K562 (cell line): Measurements from ENCODE around the gene HSPA5. TPM values are rescaled to one million over a fixed set of nuclear protein-coding genes. Genes with fewer than 3 reads are reported as not detected.
A peak's percentile ranks its signal among the peaks of the same experiment; 100 is the strongest.

Source experiments
- CBX1 ChIP-seq: sonication (generic); IDR thresholded peaks from 2 replicates; pipeline ENCODE4 v1.6.1; 2016; ENCODE audit warnings: antibody characterized with exemption, low read depth, mild to moderate bottlenecking
- CBX8 ChIP-seq: fragments of 200-600 bp; sonication (generic); IDR thresholded peaks from 2 replicates; pipeline ENCODE4 v1.6.1; 2012; ENCODE audit warnings: borderline replicate concordance, mixed run types, low read depth, mild to moderate bottlenecking, moderate library complexity, mixed read lengths, low read length, control low read depth, inconsistent platforms; ENCODE audit not compliant: poor library complexity, severe bottlenecking; ENCODE audit errors: extremely low read depth
- CREB3 ChIP-seq: fragments of 450-650 bp; conservative IDR thresholded peaks from 2 replicates; pipeline ENCODE4 v1.6.1; 2016; ENCODE audit warnings: missing genetic modification characterization, low read depth, mild to moderate bottlenecking, missing compliant biosample characterization, moderate library complexity
- DACH1 ChIP-seq: fragments of 450-650 bp; IDR thresholded peaks from 2 replicates; pipeline ENCODE4 v1.6.1; 2018; ENCODE audit not compliant: partially characterized antibody
- ESRRB ChIP-seq: fragments of 250-450 bp; sonication (Bioruptor Pico); IDR thresholded peaks from 2 replicates; pipeline ENCODE4 v1.5.0; 2020; ENCODE audit warnings: mild to moderate bottlenecking, moderate library complexity, borderline replicate concordance
- FOXM1 ChIP-seq, 2 experiments: fragments of 450-650 bp in 1 of 2; sonication (generic) in 1 of 2; formaldehyde crosslinking in 1 of 2; IDR thresholded peaks; 2 replicates each; pipeline versions ENCODE4 v1.6.1 to v1.9.0; 2017 to 2022; ENCODE audit warnings: low read depth in 2 of 2, mild to moderate bottlenecking in 2 of 2, missing genetic modification reagents in 1 of 2, moderate library complexity in 1 of 2
- GTF2B ChIP-seq: IDR thresholded peaks from 2 replicates; pipeline ENCODE4 v1.6.1; 2011; ENCODE audit not compliant: insufficient read length; ENCODE audit errors: extremely low read depth
- MAFK ChIP-seq: IDR thresholded peaks from 2 replicates; pipeline ENCODE4 v1.6.1; 2011; ENCODE audit warnings: low read length, improper control_type of control experiment
- MTA1 ChIP-seq: fragments of 450-650 bp; IDR thresholded peaks from 2 replicates; pipeline ENCODE4 v1.6.1; 2017; ENCODE audit warnings: borderline replicate concordance
- MYNN ChIP-seq, 2 experiments: sonication (generic); formaldehyde crosslinking in 1 of 2; IDR thresholded peaks; 2 replicates each; pipeline versions ENCODE4 v1.5.0 to v1.6.1; 2016 to 2020; ENCODE audit warnings: antibody characterized with exemption in 1 of 2, missing genetic modification reagents in 1 of 2
- NFRKB ChIP-seq: fragments of 450-650 bp; IDR thresholded peaks from 2 replicates; pipeline ENCODE4 v1.6.1; 2016; ENCODE audit warnings: low read depth
- SETDB1 ChIP-seq: IDR thresholded peaks from one replicate; pipeline ENCODE4 v1.6.1; 2012; ENCODE audit warnings: low read length, control low read depth, inconsistent platforms
- SRF ChIP-seq, 2 experiments: fragments of 250-450, 450-650 bp in 1 of 2; sonication (Bioruptor Pico) in 1 of 2; sonication (generic) in 1 of 2; formaldehyde crosslinking; IDR thresholded peaks; 2 replicates each; pipeline versions ENCODE4 v1.5.0 to v1.5.1; 2020 to 2022; ENCODE audit warnings: mild to moderate bottlenecking in 1 of 2, missing genetic modification reagents in 1 of 2
- THAP7 ChIP-seq: fragments of 250-450 bp; sonication (Bioruptor Pico); IDR thresholded peaks from 2 replicates; pipeline ENCODE4 v1.5.0; 2021
- U2AF2 ChIP-seq: fragments of 200-400 bp; formaldehyde crosslinking; optimal IDR thresholded peaks from 2 replicates; pipeline ENCODE3; 2017; ENCODE audit warnings: low read depth, mild to moderate bottlenecking, low read length
- YY1 ChIP-seq, 3 experiments: IDR thresholded peaks; 2 replicates each; pipeline ENCODE4 v1.6.1; 2011; ENCODE audit warnings: low read length in 2 of 3, mild to moderate bottlenecking in 2 of 3, moderate library complexity in 2 of 3, borderline replicate concordance in 1 of 3, control low read depth in 1 of 3, low read depth in 1 of 3; ENCODE audit not compliant: insufficient read depth in 3 of 3, insufficient replicate concordance in 2 of 3, control insufficient read depth in 1 of 3, insufficient read length in 1 of 3; ENCODE audit errors: extremely low read depth in 1 of 3
- polyA plus RNA-seq, 8 experiments: library from polyadenylated mRNA; depleted of rRNA in 4 of 8; stranded (reverse) in 5 of 8; unstranded in 3 of 8; fragments of >200 nt; fragmentation: Nextera tagmentation in 2 of 8; fragmentation: Illumina TruSeq in 1 of 8; extraction: Ambion mirVana in 2 of 8; extraction: Trizol in 1 of 8; gene quantifications; 2 replicates each; pipeline versions ENCODE4 v1.2.1 to v1.2.3, GENCODE V29; 2011 to 2014; ENCODE audit warnings: inconsistent platforms in 1 of 8, missing spikeins in 1 of 8
- total RNA-seq, 7 experiments: library from RNA; depleted of rRNA in 6 of 7; stranded (reverse); fragments of >200 nt in 6 of 7; fragmentation: Illumina TruSeq in 2 of 7; extraction: Trizol in 2 of 7; gene quantifications; 2 replicates each; pipeline versions ENCODE4 v1.2.1 to v1.2.3, GENCODE V29; 2011 to 2021; ENCODE audit warnings: low replicate concordance in 1 of 7
- TF ChIP-seq, protein P1 (sequence below): fragments of 450-650 bp; IDR thresholded peaks from 2 replicates; pipeline ENCODE4 v1.7.1; 2018; ENCODE audit warnings: mild to moderate bottlenecking, low read depth; ENCODE audit not compliant: partially characterized antibody
- TF ChIP-seq, protein P2 (sequence below): fragments of 450-650 bp; IDR thresholded peaks from 2 replicates; pipeline ENCODE4 v1.6.1; 2016; ENCODE audit warnings: antibody characterized with exemption

HSPA5 gene
- total and polyA plus RNA-seq, 9 of the 15 experiments (the other 6 are each of a cell fraction or from before 2014, with no cell fraction given) = 48.0 to 265 (median 113) TPM

DNA sequence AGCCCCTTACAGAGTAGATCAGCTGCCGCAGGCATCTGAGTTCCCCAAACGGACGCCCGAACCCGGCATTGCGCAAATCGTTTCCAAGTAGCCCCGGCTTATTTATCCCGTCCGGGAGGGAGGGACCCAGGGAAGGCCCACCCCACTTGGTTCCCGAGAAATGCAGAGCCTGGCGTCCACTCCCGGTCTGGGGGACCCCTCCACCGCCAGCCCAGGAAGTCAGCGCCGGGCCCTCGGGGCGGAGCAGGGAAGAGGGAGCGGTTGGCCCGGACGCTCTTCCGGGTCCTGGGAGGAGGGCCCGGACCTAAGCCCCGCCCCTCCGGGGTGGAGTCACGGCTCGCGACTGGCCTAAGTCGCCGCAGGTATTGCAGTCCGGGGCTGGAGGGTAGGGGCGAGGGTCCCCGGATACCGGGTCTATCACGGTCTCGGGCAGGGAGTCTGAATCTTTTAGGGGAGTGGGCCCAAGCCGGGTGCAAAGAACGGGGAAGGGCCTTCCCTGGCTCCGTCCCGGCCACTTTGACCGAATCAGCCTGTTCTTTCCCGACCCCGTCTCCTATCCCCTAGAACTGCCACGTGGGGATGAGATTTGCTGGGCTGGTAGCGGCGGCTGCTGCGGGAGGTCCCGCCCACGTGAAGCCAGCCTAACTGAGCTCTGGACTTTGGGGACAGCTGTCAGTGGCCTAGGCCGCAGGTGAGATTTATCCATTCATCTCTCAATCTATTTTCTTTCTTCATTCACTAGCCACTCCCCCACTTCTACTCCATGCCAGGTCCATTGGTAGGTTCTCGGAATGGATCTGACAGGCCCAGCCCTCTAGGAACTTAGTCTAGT is 40.7 kb downstream of the HSPA5 start, which contains the start of gene RABEPK (continued):
- TF ChIP-seq CBX8 (no peak), SETDB1 (no peak), MAFK (no peak), FOXM1 (IDR thresholded peaks at IDR 0.05; ENCODE audit: low read depth) (no peak), FOXM1 (CRISPR knock-in tag; IDR thresholded peaks at IDR 0.05; ENCODE audit: low read depth) (no peak), U2AF2 (no peak), ESRRB (no peak), YY1 (IDR thresholded peaks at IDR 0.05; ENCODE audit: borderline replicate concordance in 1 of 3, control insufficient read depth in 1 of 3, extremely low read depth in 1 of 3, insufficient read depth in 3 of 3, insufficient read length in 1 of 3, insufficient replicate concordance in 2 of 3, low read depth in 1 of 3, low read length in 2 of 3) (peak in 2 of 3 experiments; percentile 10 to 34), DACH1 (peak; percentile 38), CBX1 (0 out of 2 replicates have a peak, but pooled peaks have one; percentile 75), GTF2B (no peak), MTA1 (no peak), MYNN (IDR thresholded peaks at IDR 0.05) (no peak), MYNN (CRISPR knock-in tag; IDR thresholded peaks at IDR 0.05) (no peak), CREB3 (tag) (no peak), SRF (CRISPR knock-in tag; IDR thresholded peaks at IDR 0.05) (peak in 1 of 2 experiments; percentile 69; a peak in 2 of 4 replicates), THAP7 (CRISPR knock-in tag) (no peak), NFRKB (no peak)
- TF ChIP-seq, protein P1, sequence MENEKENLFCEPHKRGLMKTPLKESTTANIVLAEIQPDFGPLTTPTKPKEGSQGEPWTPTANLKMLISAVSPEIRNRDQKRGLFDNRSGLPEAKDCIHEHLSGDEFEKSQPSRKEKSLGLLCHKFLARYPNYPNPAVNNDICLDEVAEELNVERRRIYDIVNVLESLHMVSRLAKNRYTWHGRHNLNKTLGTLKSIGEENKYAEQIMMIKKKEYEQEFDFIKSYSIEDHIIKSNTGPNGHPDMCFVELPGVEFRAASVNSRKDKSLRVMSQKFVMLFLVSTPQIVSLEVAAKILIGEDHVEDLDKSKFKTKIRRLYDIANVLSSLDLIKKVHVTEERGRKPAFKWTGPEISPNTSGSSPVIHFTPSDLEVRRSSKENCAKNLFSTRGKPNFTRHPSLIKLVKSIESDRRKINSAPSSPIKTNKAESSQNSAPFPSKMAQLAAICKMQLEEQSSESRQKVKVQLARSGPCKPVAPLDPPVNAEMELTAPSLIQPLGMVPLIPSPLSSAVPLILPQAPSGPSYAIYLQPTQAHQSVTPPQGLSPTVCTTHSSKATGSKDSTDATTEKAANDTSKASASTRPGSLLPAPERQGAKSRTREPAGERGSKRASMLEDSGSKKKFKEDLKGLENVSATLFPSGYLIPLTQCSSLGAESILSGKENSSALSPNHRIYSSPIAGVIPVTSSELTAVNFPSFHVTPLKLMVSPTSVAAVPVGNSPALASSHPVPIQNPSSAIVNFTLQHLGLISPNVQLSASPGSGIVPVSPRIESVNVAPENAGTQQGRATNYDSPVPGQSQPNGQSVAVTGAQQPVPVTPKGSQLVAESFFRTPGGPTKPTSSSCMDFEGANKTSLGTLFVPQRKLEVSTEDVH = peak; percentile 72
- TF ChIP-seq, protein P2, sequence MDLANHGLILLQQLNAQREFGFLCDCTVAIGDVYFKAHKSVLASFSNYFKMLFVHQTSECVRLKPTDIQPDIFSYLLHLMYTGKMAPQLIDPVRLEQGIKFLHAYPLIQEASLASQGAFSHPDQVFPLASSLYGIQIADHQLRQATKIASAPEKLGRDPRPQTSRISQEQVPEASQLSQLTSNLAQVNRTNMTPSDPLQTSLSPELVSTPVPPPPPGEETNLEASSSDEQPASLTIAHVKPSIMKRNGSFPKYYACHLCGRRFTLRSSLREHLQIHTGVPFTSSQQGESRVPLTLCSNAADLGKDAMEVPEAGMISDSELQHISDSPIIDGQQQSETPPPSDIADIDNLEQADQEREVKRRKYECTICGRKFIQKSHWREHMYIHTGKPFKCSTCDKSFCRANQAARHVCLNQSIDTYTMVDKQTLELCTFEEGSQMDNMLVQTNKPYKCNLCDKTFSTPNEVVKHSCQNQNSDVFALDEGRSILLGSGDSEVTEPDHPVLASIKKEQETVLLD = no peak
